HG02943 (cell line): Measurements from ENCODE around the gene TRAF1.
A peak's percentile ranks its signal among the peaks of the same experiment; 100 is the strongest.
"Not testable (repeated sequence)": the region's sequence is repeated elsewhere in the genome, so short reads cannot be mapped to it uniquely, and the experiment has no call there.

Experiments
- ATAC-seq: cut with Tn5 transposase; IDR thresholded peaks from one replicate; pipeline ENCODE4 v1.9.1; 2021; ENCODE audit warnings: mild to moderate bottlenecking, low read depth, moderate library complexity; ENCODE audit not compliant: unreplicated experiment

The TRAF1 gene

GRCh38 chr9:120926397-120926928 is at the start of gene TRAF1:
TSS of gene TRAF1 (minus strand) at chr9:120926796. CDS start at chr9:120926075, 721 bp downstream.
- ATAC-seq = no peak

- ATAC-seq = no peak
Observed at GRCh38 chr9:120974921-120975320, 48.3 kb upstream of the TRAF1 start.

DNA sequence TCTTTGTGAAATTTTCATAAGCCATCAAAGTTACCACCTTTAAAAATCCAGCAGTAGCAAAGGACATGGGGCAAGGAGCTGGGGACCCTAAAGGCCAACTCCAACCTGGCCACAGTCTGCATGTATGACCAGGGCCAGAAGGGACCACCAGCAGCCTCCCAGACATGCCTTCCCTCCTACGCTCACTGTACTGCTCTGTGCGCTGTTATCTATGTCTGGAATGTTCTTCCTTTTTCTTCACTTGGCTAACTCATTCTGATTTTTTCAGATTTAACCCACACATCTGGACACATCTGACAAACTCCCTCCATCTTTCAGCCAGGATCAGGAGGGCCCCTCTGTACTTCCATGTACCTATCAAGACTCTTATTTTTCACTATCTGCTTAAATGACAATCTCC is 47.6 kb upstream of the TRAF1 start:
- ATAC-seq = no peak

DNA sequence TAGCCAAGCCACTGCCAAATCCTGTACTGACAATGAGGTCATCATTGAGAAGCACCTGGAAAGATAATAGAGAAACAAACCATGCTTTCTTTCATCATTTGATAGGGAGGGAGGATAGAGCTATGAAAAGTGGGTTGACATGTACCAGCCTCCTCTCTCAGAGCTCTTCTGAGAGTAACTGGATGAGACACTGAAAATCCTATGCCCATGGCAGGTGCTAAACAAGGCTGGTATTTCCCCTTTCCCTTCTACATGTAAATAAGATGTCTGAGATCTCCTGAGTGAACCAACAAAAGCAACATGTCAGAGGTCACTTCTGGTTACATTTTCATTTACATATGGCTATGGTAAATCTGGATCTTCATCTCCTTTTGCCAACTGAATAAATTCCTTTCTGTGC is 45.3 kb upstream of the TRAF1 start:
- no peak for ATAC-seq

DNA sequence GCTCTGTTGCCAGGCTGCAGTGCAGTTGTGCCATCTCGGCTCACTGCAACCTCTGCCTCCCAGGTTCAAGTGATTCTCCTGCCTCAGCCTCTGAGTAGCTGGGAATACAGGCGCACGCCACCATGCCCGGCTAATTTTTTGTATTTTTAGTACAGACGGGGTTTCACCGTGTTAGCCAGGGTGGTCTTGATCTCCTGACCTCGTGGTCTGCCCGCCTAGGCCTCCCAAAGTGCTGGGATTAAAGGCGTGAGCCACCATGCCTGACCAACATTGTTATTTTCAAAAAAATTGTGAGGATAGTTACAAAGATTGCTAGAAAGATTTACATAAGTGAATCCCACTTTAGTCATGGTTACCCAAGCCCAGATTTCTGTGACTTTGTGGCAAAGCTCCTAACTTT is 44.9 kb upstream of the TRAF1 start:
- ATAC-seq = not testable (repeated sequence)

DNA sequence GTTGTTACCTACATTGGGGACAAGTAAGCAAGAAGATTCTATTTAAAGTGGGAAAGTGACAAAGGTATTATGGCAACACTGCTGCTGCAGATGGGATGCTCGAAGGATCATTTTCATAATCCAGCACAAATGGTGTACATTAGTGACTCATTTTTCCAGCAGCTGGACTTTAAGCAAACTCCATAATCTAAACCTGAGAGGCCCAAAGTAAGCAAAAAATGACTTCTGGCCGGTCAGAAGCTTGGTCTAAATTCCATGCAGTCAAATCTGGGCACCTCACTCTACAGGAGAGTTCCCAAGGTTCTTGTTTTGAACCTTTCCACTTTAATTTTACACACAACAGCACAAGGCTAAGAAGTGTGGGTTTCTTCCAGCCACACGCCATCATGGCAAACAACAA is 43.6 kb upstream of the TRAF1 start:
- no peak for ATAC-seq

DNA sequence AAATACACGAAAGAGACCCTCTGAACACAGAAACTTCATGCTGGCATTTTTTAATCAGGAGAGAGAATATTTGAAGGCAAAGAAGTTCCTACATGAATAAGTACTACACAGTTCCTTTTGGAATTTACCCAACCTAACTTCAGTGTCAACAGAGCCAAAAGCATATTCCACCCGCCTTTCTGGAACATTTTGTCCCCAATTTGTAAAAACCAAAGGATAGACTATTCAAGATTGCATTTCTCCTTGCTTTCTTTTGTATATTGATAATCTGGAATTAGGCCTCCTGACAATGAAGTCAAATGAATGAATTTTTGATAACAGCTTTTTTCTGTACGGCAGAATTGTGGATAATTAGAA is 39.4 kb upstream of the TRAF1 start:
- ATAC-seq = no peak

DNA sequence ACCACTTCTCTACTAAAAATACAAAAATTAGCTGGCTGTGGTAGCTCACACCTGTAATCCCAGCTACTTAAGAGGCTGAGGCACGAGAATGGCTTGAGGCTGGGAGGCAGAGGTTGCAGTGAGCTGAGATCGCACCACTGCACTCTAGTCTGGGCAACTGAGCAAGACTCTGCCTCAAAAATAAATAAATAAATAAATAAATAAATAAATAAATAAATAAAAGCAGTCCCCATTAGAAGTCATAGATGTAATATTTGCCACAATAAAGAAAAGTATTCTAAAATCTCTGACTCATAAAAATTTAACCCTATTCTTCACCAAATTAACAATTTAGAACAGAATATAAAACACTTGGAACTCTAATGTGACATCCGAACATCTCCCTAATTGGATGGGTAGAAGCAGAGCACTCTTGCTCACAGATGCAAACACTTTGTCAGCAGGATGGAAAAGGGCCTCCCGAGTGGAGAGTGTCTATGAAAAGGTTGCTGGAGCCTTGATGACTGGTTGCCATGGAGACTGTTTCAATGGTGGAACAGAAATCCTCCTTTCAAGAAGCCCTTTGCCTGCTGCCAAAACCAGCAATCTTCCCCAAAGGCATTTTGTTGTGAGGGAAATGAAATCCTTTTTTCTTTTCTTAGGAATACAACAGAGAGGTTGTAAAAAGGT is 38.9 kb upstream of the TRAF1 start:
- ATAC-seq = no peak

GRCh38 chr9:120961936-120962335 is 35.3 kb upstream of the TRAF1 start:
- ATAC-seq = no peak

- ATAC-seq = no peak
Observed at GRCh38 chr9:120960001-120960400, 33.4 kb upstream of the TRAF1 start.

DNA sequence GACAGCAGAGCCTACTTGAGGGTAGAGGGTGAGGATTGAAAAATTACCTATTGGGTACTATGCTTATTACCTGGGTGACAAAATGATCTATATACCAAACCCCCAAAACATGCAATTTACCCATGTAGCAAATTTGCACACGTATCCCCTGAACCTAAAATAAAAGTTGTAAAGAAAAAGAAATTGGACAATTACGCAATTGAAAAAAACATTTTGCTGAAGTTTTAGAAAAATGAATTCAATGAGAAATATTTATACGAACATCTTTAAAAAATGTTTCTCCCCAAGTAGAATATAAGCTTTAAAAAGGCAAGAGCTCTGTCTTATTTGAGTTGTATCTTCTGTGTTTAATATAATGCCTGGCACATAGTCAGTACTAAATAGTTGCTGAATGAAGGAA is 30.3 kb upstream of the TRAF1 start:
- no peak for ATAC-seq

DNA sequence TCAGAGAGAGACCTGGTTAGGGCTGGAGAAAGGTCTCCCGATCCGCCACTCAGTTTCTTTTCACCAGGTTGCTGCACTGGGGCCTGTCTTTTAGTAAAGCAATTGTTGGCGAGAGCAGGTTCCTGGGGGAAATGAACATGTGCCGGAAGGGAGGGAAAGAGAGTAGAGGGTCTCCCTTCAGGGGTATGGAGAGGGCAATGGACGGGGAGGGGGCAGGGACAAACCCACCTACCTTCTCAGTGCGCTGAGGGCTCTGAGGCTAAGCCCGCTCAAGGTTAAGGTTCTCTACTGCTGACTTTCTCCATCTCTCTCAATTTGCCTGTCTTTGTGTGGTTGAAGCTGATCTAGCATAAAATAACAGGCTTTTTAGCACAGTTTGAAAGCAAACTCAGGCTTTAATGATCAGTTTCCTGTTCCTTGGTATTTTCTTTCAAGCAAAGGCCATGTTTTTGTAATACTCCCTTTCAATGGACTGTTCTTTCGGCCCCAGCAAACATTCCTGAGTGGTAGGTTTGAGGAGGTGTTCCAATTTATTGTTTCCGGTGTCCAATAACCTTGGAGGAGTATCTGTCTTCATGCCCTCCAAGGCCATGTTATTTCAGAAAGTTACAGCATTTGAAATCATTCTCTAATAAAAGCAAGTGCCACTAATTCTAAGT is 25.5 kb upstream of the TRAF1 start:
- no peak for ATAC-seq

GRCh38 chr9:120950421-120951388 is 24.1 kb upstream of the TRAF1 start:
- no peak for ATAC-seq

DNA sequence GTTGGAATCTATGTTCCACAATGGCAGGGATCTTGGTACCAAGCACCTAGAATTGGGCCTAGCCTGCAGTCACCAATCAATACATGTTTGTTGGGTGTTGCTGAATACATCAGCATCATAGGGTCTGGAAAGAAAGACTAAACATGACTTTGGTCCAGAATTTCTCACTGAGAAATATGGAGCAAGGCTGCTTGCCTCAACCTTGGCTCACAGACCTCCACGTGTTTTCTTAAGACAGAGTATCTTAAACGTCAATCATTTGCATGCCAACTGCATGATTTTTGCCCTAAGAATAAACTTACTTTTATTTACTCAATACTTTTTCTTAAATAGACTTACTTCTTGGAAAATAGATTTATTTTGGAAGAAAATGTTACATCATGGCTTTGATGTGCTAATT is 22.7 kb upstream of the TRAF1 start:
- no peak for ATAC-seq

GRCh38 chr9:120948824-120949223 is 22.2 kb upstream of the TRAF1 start:
- no peak for ATAC-seq

DNA sequence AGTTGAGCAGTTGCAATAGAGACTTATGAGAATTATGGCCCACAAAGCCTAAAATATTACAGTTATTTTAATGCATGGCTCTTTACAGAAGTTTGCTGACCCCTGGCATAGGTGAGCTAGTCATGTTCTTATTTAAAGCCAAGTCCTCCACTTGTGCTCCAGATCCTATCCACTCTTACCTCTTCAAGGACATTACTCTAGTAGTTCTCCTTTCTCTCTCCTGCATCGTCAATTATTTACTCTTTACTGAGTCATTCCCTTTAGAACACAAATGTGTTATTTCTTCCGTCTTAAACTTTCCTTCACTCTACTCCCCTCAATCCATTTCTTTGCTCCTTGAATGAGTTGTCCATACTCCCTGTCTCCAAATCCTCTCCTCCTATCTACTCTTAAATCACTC is 20.6 kb upstream of the TRAF1 start:
- no peak for ATAC-seq

DNA sequence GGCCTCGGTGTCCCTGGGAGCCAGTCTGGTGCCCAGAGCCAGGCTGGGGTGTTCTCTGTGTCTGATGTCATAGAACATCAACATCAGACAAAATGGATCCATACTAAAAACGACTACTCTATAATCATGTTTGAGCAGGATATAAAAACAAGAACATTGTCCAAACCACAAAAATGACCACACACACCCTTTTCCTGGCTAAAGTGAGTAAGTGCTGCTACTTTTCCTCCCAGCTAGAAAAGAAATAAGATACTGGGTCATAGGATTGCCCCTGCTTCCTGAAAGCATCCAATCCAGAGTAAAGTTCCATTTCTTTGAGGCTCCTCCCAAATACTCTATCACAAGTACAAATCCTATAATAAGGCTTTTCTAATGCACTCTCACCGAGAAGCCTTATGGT is 19.7 kb upstream of the TRAF1 start:
- ATAC-seq = no peak

DNA sequence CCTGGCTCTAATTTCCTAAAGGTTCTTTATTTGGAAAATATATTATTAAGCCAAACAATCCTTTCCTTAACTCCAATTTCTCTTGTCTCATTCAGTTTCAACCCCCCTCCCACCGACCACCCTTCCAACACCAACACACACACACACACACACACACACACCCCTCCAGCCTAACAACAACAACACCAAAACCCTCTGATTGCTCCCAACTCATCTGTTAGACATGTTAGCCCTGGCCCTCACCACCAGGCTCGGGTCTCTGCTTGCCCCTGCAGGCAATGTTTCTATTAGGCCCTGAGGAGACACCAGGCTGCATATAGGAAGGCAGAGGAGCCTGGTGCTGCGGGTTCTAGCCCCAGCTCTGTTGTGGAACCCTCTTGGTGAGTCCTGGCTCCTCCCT is 18.4 kb upstream of the TRAF1 start:
- ATAC-seq = no peak

DNA sequence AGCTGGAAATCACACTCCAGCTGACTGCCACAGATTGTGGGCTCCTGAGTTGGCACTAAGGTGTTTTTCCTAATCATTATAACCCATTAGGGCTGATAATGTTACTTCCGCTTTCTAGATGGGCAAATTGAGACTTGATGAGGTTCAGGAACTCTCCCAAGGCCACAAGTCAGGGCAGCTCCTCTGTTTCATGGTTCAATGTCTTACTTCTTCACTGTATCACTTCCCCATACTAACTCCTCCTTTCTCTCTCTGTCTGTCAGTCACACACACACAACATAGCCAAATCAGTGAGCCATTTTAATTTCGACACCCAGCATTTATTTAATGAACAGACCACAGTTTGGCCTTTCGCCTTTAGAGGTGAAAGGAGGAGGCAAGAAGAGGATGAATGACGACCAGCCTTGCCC is 17.8 kb upstream of the TRAF1 start:
- ATAC-seq = peak; percentile 99

- ATAC-seq = no peak
Observed at GRCh38 chr9:120942186-120943001, 15.8 kb upstream of the TRAF1 start.
